HG02763 (cell line): Measurements from ENCODE around the gene TFF2.

Source experiments
- ATAC-seq: cut with Tn5 transposase; IDR thresholded peaks from one replicate; pipeline ENCODE4 v1.9.1; 2021; ENCODE audit warnings: mild to moderate bottlenecking, moderate library complexity; ENCODE audit not compliant: unreplicated experiment

The TFF2 gene

GRCh38 chr21:42324896-42325295 is 25.9 kb downstream of the TFF2 start:
- ATAC-seq: no peak

- ATAC-seq: no peak
Observed at GRCh38 chr21:42321845-42322244, 28.9 kb downstream of the TFF2 start.

- ATAC-seq: no peak
Observed at GRCh38 chr21:42321231-42321630, 29.6 kb downstream of the TFF2 start.

GRCh38 chr21:42320791-42321190 is 30.0 kb downstream of the TFF2 start:
- no peak for ATAC-seq

GRCh38 chr21:42319851-42320572 is 30.8 kb downstream of the TFF2 start:
- ATAC-seq: no peak

- ATAC-seq: no peak
Observed at GRCh38 chr21:42319376-42319775, 31.4 kb downstream of the TFF2 start.

GRCh38 chr21:42317826-42318746 is 32.7 kb downstream of the TFF2 start:
- no peak for ATAC-seq

GRCh38 chr21:42317341-42317741 is 33.5 kb downstream of the TFF2 start:
- no peak for ATAC-seq

GRCh38 chr21:42316891-42317290 is 33.9 kb downstream of the TFF2 start:
- ATAC-seq: no peak

- no peak for ATAC-seq
Observed at GRCh38 chr21:42315296-42315891, 35.4 kb downstream of the TFF2 start, which contains the start of gene TFF3. Gene TFF3 (minus strand): TSS chr21:42315409. CDS start chr21:42315374, 35 bp downstream.

- ATAC-seq: no peak
Observed at GRCh38 chr21:42314616-42315295, 36.0 kb downstream of the TFF2 start.

GRCh38 chr21:42313501-42313969 is 37.3 kb downstream of the TFF2 start:
- no peak for ATAC-seq

GRCh38 chr21:42312626-42313104 is 38.1 kb downstream of the TFF2 start:
- ATAC-seq: no peak

GRCh38 chr21:42311816-42312625 is 38.8 kb downstream of the TFF2 start:
- ATAC-seq: no peak

GRCh38 chr21:42311160-42311559 is 39.6 kb downstream of the TFF2 start:
- ATAC-seq: no peak

GRCh38 chr21:42310411-42311001 is 40.3 kb downstream of the TFF2 start:
- no peak for ATAC-seq

GRCh38 chr21:42309753-42310213 is 41.0 kb downstream of the TFF2 start:
- ATAC-seq: no peak

- no peak for ATAC-seq
Observed at GRCh38 chr21:42308914-42309752, 41.7 kb downstream of the TFF2 start.
